ENCODE data around the gene SUPT7L. TPM values are rescaled to one million over a fixed set of nuclear protein-coding genes. Genes with fewer than 3 reads are reported as not detected.
"Not testable (repeated sequence)": the region's sequence is repeated elsewhere in the genome, so short reads cannot be mapped to it uniquely, and the experiment has no call there.

The SUPT7L gene
- total and polyA plus RNA-seq, 8 donors = 30.8 to 62.5 (median 56.9) TPM

- Histone ChIP-seq H3K9me3 (no peaks in the 10 kb centered on the region), H3K4me3 (no peak overlapping the region), H3K4me1 (no peaks in the 10 kb centered on the region), H3K27ac (no peak overlapping the region), H3K27me3 (no peaks in the 10 kb centered on the region), H3K36me3 (peaks cover 0 to 96% of the 10 kb centered on the region in 2 donors)
- DNase-seq (no peak), ATAC-seq (no peak)
- TF ChIP-seq, protein P1, sequence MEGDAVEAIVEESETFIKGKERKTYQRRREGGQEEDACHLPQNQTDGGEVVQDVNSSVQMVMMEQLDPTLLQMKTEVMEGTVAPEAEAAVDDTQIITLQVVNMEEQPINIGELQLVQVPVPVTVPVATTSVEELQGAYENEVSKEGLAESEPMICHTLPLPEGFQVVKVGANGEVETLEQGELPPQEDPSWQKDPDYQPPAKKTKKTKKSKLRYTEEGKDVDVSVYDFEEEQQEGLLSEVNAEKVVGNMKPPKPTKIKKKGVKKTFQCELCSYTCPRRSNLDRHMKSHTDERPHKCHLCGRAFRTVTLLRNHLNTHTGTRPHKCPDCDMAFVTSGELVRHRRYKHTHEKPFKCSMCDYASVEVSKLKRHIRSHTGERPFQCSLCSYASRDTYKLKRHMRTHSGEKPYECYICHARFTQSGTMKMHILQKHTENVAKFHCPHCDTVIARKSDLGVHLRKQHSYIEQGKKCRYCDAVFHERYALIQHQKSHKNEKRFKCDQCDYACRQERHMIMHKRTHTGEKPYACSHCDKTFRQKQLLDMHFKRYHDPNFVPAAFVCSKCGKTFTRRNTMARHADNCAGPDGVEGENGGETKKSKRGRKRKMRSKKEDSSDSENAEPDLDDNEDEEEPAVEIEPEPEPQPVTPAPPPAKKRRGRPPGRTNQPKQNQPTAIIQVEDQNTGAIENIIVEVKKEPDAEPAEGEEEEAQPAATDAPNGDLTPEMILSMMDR (IDR thresholded peaks at IDR 0.05) = no peak
- intact Hi-C loops (cut with DNase I) = no loop called here
Measured at GRCh38 chr2:27640722-27641245, 22.6 kb downstream of the SUPT7L start.

- Histone ChIP-seq H3K27ac (no peak overlapping the region), H3K27me3 (no peaks in the 10 kb centered on the region), H3K4me1 (no peaks in the 10 kb centered on the region), H3K9me3 (no peaks in the 10 kb centered on the region), H3K4me3 (no peak overlapping the region), H3K36me3 (peaks cover 5 to 99% of the 10 kb centered on the region in 2 donors)
- ATAC-seq = no peak
- no peak for DNase-seq
- intact Hi-C loops (cut with DNase I) = no loop called here
- TF ChIP-seq, protein P1 (IDR thresholded peaks at IDR 0.05) = no peak
Measured at GRCh38 chr2:27638709-27639108, 24.7 kb downstream of the SUPT7L start.

DNA sequence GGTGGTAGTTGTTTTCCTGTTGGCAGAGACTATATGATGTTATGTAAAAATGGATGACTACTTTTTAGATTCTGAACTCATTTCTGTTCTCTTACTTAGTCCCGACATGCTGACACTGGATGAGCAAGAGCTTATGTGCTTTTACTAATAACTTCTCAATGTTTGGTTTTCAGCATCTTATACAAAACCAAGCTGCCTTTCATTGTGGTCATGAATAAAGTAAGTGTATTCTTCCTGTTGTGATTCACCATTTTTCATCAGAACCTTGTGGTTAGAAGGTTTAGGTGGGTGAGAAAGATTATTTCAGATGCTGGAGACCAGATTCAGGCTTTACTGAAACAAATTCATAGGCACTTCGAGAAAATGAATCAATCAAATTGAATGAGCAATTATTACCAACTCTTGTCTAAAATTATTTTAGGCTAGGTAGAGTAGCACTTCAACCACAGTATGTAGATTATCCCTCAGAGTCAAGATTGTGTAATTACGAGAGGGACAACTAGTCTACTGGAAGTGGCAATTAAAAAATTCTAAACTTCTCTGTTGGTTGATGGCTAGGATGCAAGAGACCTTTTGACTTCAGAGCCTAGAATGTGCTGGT is 25.3 kb downstream of the SUPT7L start:
- no peaks in the 10 kb centered on the region for H3K9me3 ChIP-seq
- TF ChIP-seq, protein P1 (IDR thresholded peaks at IDR 0.05) = no peak
- no peaks in the 10 kb centered on the region for H3K27me3 ChIP-seq
- no peak for DNase-seq
- no peak for ATAC-seq
- H3K4me1 ChIP-seq = no peaks in the 10 kb centered on the region
- intact Hi-C loops (cut with DNase I) = no loop called here
- no peak overlapping the region for H3K4me3 ChIP-seq
- H3K27ac ChIP-seq = no peak overlapping the region
- peaks cover 5 to 99% of the 10 kb centered on the region in 2 donors for H3K36me3 ChIP-seq

- no peaks in the 10 kb centered on the region for H3K27me3 ChIP-seq
Measured at GRCh38 chr2:27636766-27637165, 26.6 kb downstream of the SUPT7L start.

GRCh38 chr2:27634291-27634690 is 29.1 kb downstream of the SUPT7L start:
- no peak overlapping the region for H3K27ac ChIP-seq
- intact Hi-C loops (cut with DNase I) = no loop called here
- TF ChIP-seq, protein P1 (IDR thresholded peaks at IDR 0.05) = no peak
- no peak overlapping the region for H3K4me3 ChIP-seq
- H3K9me3 ChIP-seq = no peaks in the 10 kb centered on the region
- H3K4me1 ChIP-seq = peaks cover 6 to 14% of the 10 kb centered on the region in 2 donors
- DNase-seq (no peak), ATAC-seq (no peak)
- H3K27me3 ChIP-seq = no peaks in the 10 kb centered on the region
- H3K36me3 ChIP-seq = peaks cover 5 to 88% of the 10 kb centered on the region in 2 donors

More at GRCh38 chr2:27636766-27637165, 26.6 kb downstream of the SUPT7L start:
- intact Hi-C loops (cut with DNase I) = no loop called here
- no peak for ATAC-seq
- TF ChIP-seq, protein P1 (IDR thresholded peaks at IDR 0.05) = no peak
- no peak overlapping the region for H3K4me3 ChIP-seq
- H3K4me1 ChIP-seq = no peaks in the 10 kb centered on the region
- no peak overlapping the region for H3K27ac ChIP-seq
- DNase-seq = no peak
- H3K9me3 ChIP-seq = no peaks in the 10 kb centered on the region
- H3K36me3 ChIP-seq = peaks cover 5 to 100% of the 10 kb centered on the region in 2 donors

DNA sequence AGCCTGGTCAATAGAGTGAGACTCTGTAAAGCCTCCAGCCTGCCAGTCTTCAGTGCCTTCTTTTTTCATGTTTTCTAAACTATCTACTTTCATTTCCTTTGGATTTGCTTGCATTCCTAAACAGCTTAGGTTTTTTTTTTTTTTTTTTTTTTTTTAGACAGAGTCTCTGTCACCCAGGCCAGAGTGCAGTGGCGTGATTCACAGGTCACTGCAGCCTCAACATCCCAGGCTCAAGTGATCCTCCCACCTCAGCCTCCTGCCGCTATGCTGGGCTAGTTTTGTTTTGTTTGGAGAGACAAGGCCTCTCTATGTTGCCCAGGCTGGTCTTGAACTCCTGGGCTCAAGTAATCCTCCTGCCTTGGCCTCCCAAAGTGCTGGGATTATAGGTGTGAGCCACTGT is 33.2 kb downstream of the SUPT7L start:
- intact Hi-C loops (cut with DNase I); ATAC-seq; DNase-seq; H3K9me3 ChIP-seq; H3K27ac ChIP-seq; H3K27me3 ChIP-seq: not testable (repeated sequence)
- Histone ChIP-seq H3K4me3 (peak overlapping the region in 1 of 2 donors; percentile 93), H3K36me3 (peaks cover 5 to 48% of the 10 kb centered on the region in 2 donors), H3K4me1 (peaks cover 6 to 44% of the 10 kb centered on the region in 2 donors)

Data from left lung (tissue), 10 donors.